Activated T-helper 1 cell treated with Interleukin-2 at 50 U/mL for 16 hours (primary cell): ENCODE data around the gene GABBR2.
"Not testable (repeated sequence)": the region's sequence is repeated elsewhere in the genome, so short reads cannot be mapped to it uniquely, and the experiment has no call there.

Experiments used
- DNase-seq: peaks from one replicate; pipeline ENCODE4 v3.0.0-alpha.2; 2020; ENCODE audit warnings: low read depth

GABBR2 gene

GRCh38 chr9:98686961-98687855 is 21.5 kb downstream of the GABBR2 start:
- DNase-seq = no peak

DNA sequence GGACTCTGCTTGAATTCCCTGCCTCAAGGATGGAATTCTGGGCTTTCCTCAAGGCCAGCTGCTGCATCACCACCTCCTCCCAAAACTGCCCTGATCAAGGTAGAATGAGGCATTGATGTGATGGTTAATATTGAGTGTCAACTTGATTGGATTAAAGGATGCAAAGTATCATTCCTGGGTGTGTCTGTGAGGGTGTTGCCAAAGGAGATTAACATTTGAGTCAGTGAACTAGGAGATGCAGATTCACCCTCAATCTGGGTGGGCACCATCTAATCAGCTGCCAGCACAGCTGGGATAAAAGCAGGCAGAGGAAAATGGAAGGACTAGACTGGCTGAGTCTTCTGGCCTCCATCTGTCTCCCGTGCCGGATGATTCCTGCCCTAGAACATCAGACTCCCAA is 23.9 kb downstream of the GABBR2 start:
- not testable (repeated sequence) for DNase-seq

GRCh38 chr9:98678244-98678842 is 30.4 kb downstream of the GABBR2 start:
- no peak for DNase-seq

- DNase-seq = no peak
Observed at GRCh38 chr9:98673681-98674080, 35.1 kb downstream of the GABBR2 start.

GRCh38 chr9:98667005-98667640 is 41.6 kb downstream of the GABBR2 start:
- DNase-seq = no peak

DNA sequence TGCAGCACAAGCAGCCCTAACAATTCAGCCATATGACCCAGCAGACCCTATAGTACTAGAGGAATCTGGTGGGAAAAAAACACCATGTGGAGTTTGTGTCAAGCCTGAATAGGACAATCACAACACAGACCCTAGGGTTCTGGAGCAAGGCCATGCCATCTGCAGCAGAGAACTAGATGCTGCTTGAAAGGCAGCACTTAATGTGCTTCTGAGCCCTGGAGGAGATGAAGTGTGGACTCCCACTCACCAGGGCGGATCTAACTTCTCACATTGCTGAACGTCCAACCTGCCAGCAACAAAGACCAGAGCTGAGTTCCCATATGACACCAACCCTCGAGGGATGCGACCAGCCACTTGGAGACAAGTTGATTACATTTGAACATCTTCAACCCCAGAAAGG is 43.2 kb downstream of the GABBR2 start:
- DNase-seq = no peak

GRCh38 chr9:98660541-98660940 is 48.2 kb downstream of the GABBR2 start:
- DNase-seq = no peak

DNA sequence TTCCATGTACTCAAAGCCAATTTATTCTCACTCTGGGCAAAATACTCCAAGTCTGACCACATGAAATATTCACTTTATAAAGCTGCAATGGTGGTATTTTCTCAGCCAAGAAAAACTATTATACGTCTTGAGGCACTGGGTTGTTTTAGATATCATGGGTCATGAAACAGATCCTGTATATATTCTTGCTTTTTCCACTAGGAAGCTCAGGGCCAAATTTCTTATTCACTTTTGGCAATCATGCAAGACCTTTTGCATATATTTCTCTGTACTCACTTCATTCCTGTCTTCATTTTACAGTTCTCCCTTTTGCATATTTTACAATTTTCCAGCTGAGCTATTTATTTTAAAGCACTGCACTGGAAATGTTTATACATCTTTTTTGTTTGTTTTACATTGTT is 49.8 kb downstream of the GABBR2 start:
- no peak for DNase-seq

GRCh38 chr9:98657897-98658296 is 50.8 kb downstream of the GABBR2 start:
- DNase-seq = no peak

DNA sequence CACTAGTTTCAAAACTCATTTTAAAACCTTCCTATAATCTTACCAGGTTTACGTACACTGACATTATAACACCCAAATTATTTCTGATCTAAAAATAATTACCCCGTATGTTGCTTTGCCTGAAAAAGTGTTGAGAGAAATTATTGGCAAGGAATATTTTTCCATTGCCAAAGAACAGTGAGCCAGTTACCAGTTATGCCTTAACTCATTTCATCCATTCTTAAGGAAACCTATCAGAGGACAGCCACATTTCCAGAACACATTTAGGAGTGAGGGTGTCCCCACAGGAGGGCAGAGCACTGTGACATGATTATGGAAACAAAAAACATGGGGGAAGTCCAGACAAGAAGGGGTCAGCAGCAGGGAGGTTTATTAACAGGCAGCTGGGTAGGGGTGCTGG is 52.2 kb downstream of the GABBR2 start:
- DNase-seq = no peak

GRCh38 chr9:98655428-98655827 is 53.3 kb downstream of the GABBR2 start:
- not testable (repeated sequence) for DNase-seq

- DNase-seq = no peak
Observed at GRCh38 chr9:98654247-98654646, 54.5 kb downstream of the GABBR2 start.

- DNase-seq = no peak
Observed at GRCh38 chr9:98652741-98653140, 56.0 kb downstream of the GABBR2 start.

- DNase-seq = no peak
Observed at GRCh38 chr9:98652302-98652701, 56.4 kb downstream of the GABBR2 start.

GRCh38 chr9:98647236-98647635 is 61.5 kb downstream of the GABBR2 start:
- DNase-seq = no peak

- DNase-seq = no peak
Observed at GRCh38 chr9:98644011-98644410, 64.7 kb downstream of the GABBR2 start.

- DNase-seq = no peak
Observed at GRCh38 chr9:98642661-98643312, 65.9 kb downstream of the GABBR2 start.

- DNase-seq = no peak
Observed at GRCh38 chr9:98641695-98642094, 67.0 kb downstream of the GABBR2 start.

GRCh38 chr9:98640394-98640793 is 68.3 kb downstream of the GABBR2 start:
- no peak for DNase-seq

DNA sequence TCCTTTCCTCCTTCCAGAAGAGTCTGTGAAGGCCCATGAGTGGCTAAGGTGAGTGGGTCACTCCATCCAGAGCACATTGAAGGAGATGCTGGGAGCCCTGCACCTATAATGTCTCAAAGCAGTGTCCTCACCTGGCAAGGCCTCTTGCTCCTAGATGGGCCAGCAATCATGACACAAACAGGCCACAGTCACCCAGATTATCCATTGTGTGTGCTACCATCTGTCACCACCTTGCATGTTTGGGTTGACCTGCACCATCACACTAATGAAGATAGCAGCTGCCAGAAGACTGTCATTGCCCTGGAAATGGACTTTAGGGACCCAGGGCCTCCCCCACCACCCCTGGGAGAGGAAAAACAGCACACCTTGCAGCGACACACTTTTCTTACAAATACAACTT is 69.6 kb downstream of the GABBR2 start:
- no peak for DNase-seq

- DNase-seq = no peak
Observed at GRCh38 chr9:98637381-98637780, 71.4 kb downstream of the GABBR2 start.

DNA sequence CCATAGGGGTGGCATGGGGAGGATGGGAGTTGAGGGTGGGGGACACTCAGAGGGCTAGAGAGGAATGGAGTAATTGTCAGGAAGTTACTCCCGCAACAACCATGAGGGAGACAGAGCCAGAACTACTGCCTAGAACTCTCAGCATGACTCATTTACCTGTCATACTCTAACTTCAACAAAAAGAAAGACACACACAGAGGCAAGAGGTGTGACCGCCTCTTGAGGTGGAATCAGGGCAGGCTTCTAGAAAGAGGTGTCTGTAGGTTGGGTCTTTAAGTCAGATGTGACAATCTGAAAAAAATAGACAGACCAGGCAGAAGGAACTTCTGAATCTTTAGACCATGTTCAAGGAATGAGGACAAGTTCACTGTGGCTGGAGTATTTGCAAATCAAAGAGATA is 73.4 kb downstream of the GABBR2 start:
- DNase-seq = no peak
